ENCODE measurements around the gene GRIK4.

DNA sequence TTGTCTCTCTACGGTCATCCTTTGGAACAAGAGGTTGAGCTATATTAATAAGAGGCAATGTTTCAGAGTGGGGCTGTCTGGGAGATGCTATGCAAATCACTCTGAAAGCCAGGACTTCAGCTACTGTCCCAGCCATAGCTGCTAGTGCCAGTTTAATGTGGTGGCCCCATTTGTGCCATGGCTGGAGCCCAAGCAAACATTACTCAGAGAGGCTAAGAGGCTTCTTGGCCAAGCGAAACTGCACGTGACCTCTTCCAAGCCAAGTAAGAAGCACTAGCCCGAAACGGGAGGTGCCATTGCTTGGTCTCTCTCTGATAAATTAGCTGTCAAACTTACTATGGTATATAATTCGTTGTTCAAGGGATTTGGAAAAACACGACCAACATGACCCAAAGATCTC lies 462.0 kb downstream of the GRIK4 start:
- TF ChIP-seq POLR2AphosphoS5 (IDR thresholded peaks at IDR 0.05; ENCODE audit: low read depth, low read length): no peak
- no peak for TF ChIP-seq SIN3A (IDR thresholded peaks at IDR 0.05; ENCODE audit: borderline replicate concordance, insufficient read depth, low read length)
- TF ChIP-seq FOXP2 (optimal IDR thresholded peaks at IDR 0.05; ENCODE audit: borderline replicate concordance, extremely low read depth, extremely low read length, insufficient read depth): no peak
- TF ChIP-seq, protein P1, sequence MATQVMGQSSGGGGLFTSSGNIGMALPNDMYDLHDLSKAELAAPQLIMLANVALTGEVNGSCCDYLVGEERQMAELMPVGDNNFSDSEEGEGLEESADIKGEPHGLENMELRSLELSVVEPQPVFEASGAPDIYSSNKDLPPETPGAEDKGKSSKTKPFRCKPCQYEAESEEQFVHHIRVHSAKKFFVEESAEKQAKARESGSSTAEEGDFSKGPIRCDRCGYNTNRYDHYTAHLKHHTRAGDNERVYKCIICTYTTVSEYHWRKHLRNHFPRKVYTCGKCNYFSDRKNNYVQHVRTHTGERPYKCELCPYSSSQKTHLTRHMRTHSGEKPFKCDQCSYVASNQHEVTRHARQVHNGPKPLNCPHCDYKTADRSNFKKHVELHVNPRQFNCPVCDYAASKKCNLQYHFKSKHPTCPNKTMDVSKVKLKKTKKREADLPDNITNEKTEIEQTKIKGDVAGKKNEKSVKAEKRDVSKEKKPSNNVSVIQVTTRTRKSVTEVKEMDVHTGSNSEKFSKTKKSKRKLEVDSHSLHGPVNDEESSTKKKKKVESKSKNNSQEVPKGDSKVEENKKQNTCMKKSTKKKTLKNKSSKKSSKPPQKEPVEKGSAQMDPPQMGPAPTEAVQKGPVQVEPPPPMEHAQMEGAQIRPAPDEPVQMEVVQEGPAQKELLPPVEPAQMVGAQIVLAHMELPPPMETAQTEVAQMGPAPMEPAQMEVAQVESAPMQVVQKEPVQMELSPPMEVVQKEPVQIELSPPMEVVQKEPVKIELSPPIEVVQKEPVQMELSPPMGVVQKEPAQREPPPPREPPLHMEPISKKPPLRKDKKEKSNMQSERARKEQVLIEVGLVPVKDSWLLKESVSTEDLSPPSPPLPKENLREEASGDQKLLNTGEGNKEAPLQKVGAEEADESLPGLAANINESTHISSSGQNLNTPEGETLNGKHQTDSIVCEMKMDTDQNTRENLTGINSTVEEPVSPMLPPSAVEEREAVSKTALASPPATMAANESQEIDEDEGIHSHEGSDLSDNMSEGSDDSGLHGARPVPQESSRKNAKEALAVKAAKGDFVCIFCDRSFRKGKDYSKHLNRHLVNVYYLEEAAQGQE (IDR thresholded peaks at IDR 0.05; ENCODE audit: insufficient read depth in 1 of 2, low read depth in 2 of 2, low read length in 2 of 2): no peak
- no peak for TF ChIP-seq TAF1 (IDR thresholded peaks at IDR 0.05; ENCODE audit: borderline replicate concordance, insufficient read depth, low read length)

Data from PFSK-1 (cell line).